HCT116 (cell line): Measurements from ENCODE around the gene ZNF605. TPM values are rescaled to one million over a fixed set of nuclear protein-coding genes. Genes with fewer than 3 reads are reported as not detected.

Source experiments
- ATAC-seq: fragments of 200-7000 bp; cut with Tn5 transposase; 2 replicates; pipeline ENCODE4 v1.9.1; 2020; ENCODE audit warnings: mild to moderate bottlenecking, moderate library complexity
- BruUV-seq: library from RNA; stranded (reverse); fragments of 400-500 nt; replicated peaks from 2 replicates; lab custom pipeline; 2021; lab: Mats Ljungman, UMichigan
- CTCF ChIA-PET: fragments of 300-600 bp; sonication (Branson Sonifier 250); formaldehyde crosslinking; loops from one replicate; lab custom pipeline; 2021; ENCODE audit warnings: antibody characterized with exemption; lab: Charles Lee
- POLR2A ChIA-PET: fragments of 300-600, 350-600 bp; sonication (Branson Sonifier 250); formaldehyde crosslinking; loops from one replicate; lab custom pipeline; 2021; ENCODE audit warnings: antibody characterized with exemption; lab: Charles Lee
- RAD21 ChIA-PET, 2 experiments: fragments of 300-600 bp; sonication (Branson Sonifier 250); formaldehyde crosslinking; loops; one replicate each; lab custom pipeline; 2023; ENCODE audit warnings: low total read pairs in 2 of 2; ENCODE audit not compliant: uncharacterized antibody in 2 of 2, unreplicated experiment in 2 of 2, low non-redundant PET in 1 of 2; lab: Charles Lee
- DNase-seq: peaks from one replicate; pipeline ENCODE4 v3.0.0-alpha.2; 2010; ENCODE audit warnings: low read depth, low spot score
- H2AFZ ChIP-seq: fragments of 200-600 bp; shearing (Covaris generic), sonication (generic); 2 replicates; pipeline ENCODE4 v1.6.1; 2017; ENCODE audit warnings: low read depth, mixed run types, mixed read lengths, antibody characterized with exemption, low read length; ENCODE audit not compliant: poor library complexity, severe bottlenecking
- H3K27ac ChIP-seq: 2 replicates; pipeline ENCODE4 v1.5.1; 2012; ENCODE audit warnings: low read depth, low read length
- H3K27me3 ChIP-seq: fragments of 200-600 bp; sonication (generic); 2 replicates; pipeline ENCODE4 v1.6.1; 2016; ENCODE audit warnings: mixed run types, low read length, mixed read lengths; ENCODE audit not compliant: insufficient read depth
- H3K36me3 ChIP-seq, 2 experiments: fragments of 200-500 bp in 1 of 2; fragments of 200-600 bp in 1 of 2; sonication (Bioruptor generic) in 1 of 2; sonication (generic) in 1 of 2; 2 replicates each; pipeline versions ENCODE4 v1.5.1 to v1.6.1; 2014 to 2016; ENCODE audit warnings: low read length in 2 of 2, inconsistent platforms in 1 of 2, mixed read lengths in 1 of 2, mixed run types in 1 of 2; ENCODE audit not compliant: insufficient read depth in 2 of 2, control insufficient read depth in 1 of 2
- H3K4me1 ChIP-seq, 2 experiments: fragments of 200-600 bp in 1 of 2; sonication (generic) in 1 of 2; 2 replicates each; pipeline versions ENCODE4 v1.5.1 to v1.6.1; 2012 to 2017; ENCODE audit warnings: low read length in 2 of 2, inconsistent platforms in 1 of 2, mild to moderate bottlenecking in 1 of 2, mixed read lengths in 1 of 2, mixed run types in 1 of 2, moderate library complexity in 1 of 2; ENCODE audit not compliant: insufficient read depth in 2 of 2, control insufficient read depth in 1 of 2
- H3K4me2 ChIP-seq: fragments of 200-600 bp; sonication (generic); 2 replicates; pipeline ENCODE4 v1.6.1; 2017; ENCODE audit warnings: mixed run types, low read length, mixed read lengths
- H3K4me3 ChIP-seq, 2 experiments: fragments of 200-600 bp in 1 of 2; sonication (generic) in 1 of 2; replicated peaks in 1 of 2; 2 replicates each; pipeline ENCODE4 v1.5.1; 2011 to 2016; ENCODE audit warnings: low read length in 2 of 2, control low read depth in 1 of 2, low read depth in 1 of 2, mild to moderate bottlenecking in 1 of 2, mixed read lengths in 1 of 2, mixed run types in 1 of 2
- H3K79me2 ChIP-seq: fragments of 200-600 bp; sonication (generic); 2 replicates; pipeline ENCODE4 v1.6.1; 2017; ENCODE audit warnings: mild to moderate bottlenecking, mixed run types, low read length, moderate library complexity, mixed read lengths; ENCODE audit not compliant: insufficient read depth
- H3K9ac ChIP-seq: fragments of 200-600 bp; sonication (generic); 2 replicates; pipeline ENCODE4 v1.6.1; 2016; ENCODE audit warnings: low read length, mixed read lengths
- H3K9me2 ChIP-seq: fragments of 200-600 bp; sonication (generic), shearing (Covaris generic); 2 replicates; pipeline ENCODE4 v1.6.1; 2017; ENCODE audit warnings: mixed run types, mild to moderate bottlenecking, moderate library complexity; ENCODE audit not compliant: insufficient read depth
- H3K9me3 ChIP-seq, 2 experiments: fragments of 200-500 bp in 1 of 2; fragments of 200-600 bp in 1 of 2; sonication (Bioruptor generic) in 1 of 2; sonication (generic) in 1 of 2; 2 replicates each; pipeline ENCODE4 v1.6.1; 2014 to 2017; ENCODE audit warnings: low read length in 2 of 2, mixed read lengths in 2 of 2, inconsistent platforms in 1 of 2, low read depth in 1 of 2, mild to moderate bottlenecking in 1 of 2, mixed run types in 1 of 2, moderate library complexity in 1 of 2; ENCODE audit not compliant: control insufficient read depth in 1 of 2, insufficient read depth in 1 of 2
- H4K20me1 ChIP-seq: fragments of 200-600 bp; sonication (generic), shearing (Covaris generic); 2 replicates; pipeline ENCODE4 v1.6.1; 2017; ENCODE audit warnings: mixed run types, mild to moderate bottlenecking, moderate library complexity; ENCODE audit not compliant: insufficient read depth
- CEBPB ChIP-seq: IDR thresholded peaks from 2 replicates; pipeline ENCODE4 v1.6.1; 2012; ENCODE audit warnings: low read depth
- EGR1 ChIP-seq: IDR thresholded peaks from 2 replicates; pipeline ENCODE4 v1.6.1; 2012; ENCODE audit warnings: low read depth
- ELF1 ChIP-seq: IDR thresholded peaks from 2 replicates; pipeline ENCODE4 v1.6.1; 2012; ENCODE audit warnings: low read depth, borderline replicate concordance
- EZH2 ChIP-seq: fragments of 200-600 bp; sonication (generic); IDR thresholded peaks from 2 replicates; pipeline ENCODE4 v1.6.1; 2017; ENCODE audit warnings: antibody characterized with exemption, mixed run types
- EZH2phosphoT487 ChIP-seq: fragments of 200-600 bp; IDR thresholded peaks from 2 replicates; pipeline ENCODE4 v1.6.1; 2018; ENCODE audit warnings: antibody characterized with exemption, borderline replicate concordance
- FOSL1 ChIP-seq: IDR thresholded peaks from 2 replicates; pipeline ENCODE4 v1.6.1; 2012; ENCODE audit warnings: low read depth
- JUND ChIP-seq: IDR thresholded peaks from 2 replicates; pipeline ENCODE4 v1.6.1; 2012
- POLR2A ChIP-seq: IDR thresholded peaks from 2 replicates; pipeline ENCODE4 v1.7.0; 2011; ENCODE audit warnings: borderline replicate concordance; ENCODE audit not compliant: insufficient read depth, insufficient read length; ENCODE audit errors: extremely low read depth
- POLR2AphosphoS5 ChIP-seq: IDR thresholded peaks from 2 replicates; pipeline ENCODE4 v1.6.1; 2011; ENCODE audit warnings: mild to moderate bottlenecking, low read depth, low read length, moderate library complexity
- RAD21 ChIP-seq: IDR thresholded peaks from 2 replicates; pipeline ENCODE4 v1.6.1; 2012; ENCODE audit warnings: low read depth, mild to moderate bottlenecking
- REST ChIP-seq: IDR thresholded peaks from 2 replicates; pipeline ENCODE4 v1.6.1; 2012; ENCODE audit warnings: low read depth
- SIN3A ChIP-seq: IDR thresholded peaks from 2 replicates; pipeline ENCODE4 v1.6.1; 2012; ENCODE audit warnings: low read depth
- SP1 ChIP-seq: IDR thresholded peaks from 2 replicates; pipeline ENCODE4 v1.6.1; 2012; ENCODE audit warnings: low read depth
- SRF ChIP-seq: IDR thresholded peaks from 2 replicates; pipeline ENCODE4 v1.6.1; 2012; ENCODE audit warnings: low read depth
- TCF7L2 ChIP-seq: IDR thresholded peaks from 2 replicates; pipeline ENCODE4 v1.7.0; 2011; ENCODE audit warnings: borderline replicate concordance, inconsistent platforms; ENCODE audit not compliant: insufficient read depth, insufficient read length; ENCODE audit errors: extremely low read depth
- YY1 ChIP-seq: IDR thresholded peaks from 2 replicates; pipeline ENCODE4 v1.6.1; 2011; ENCODE audit warnings: low read length, low read depth, moderate library complexity, mild to moderate bottlenecking; ENCODE audit not compliant: insufficient replicate concordance; ENCODE audit errors: extremely low read depth
- ZBTB33 ChIP-seq: IDR thresholded peaks from 2 replicates; pipeline ENCODE4 v1.6.1; 2011; ENCODE audit warnings: mild to moderate bottlenecking, low read length, moderate library complexity; ENCODE audit not compliant: insufficient replicate concordance; ENCODE audit errors: extremely low read depth
- ZFX ChIP-seq: fragments of 450-650 bp; IDR thresholded peaks from 2 replicates; pipeline ENCODE4 v1.6.1; 2017
- ZNF274 ChIP-seq: fragments of 200-500 bp; sonication (Bioruptor generic); IDR thresholded peaks from 2 replicates; pipeline ENCODE4 v1.6.1; 2014; ENCODE audit warnings: mild to moderate bottlenecking, low read depth, low read length, inconsistent platforms
- intact Hi-C: fragments of 100-400 bp; cut with micrococcal nuclease; formaldehyde crosslinking; loops from 2 replicates; pipeline ENCODE4 v1.10.0; 2022
- total RNA-seq: library from RNA; stranded (reverse); gene quantifications from one replicate; pipeline ENCODE4 v1.2.1, GENCODE V29; 2021; ENCODE audit not compliant: unreplicated experiment

The ZNF605 gene
- total RNA-seq, 1 experiment from 2014 or later, result 0.02 TPM

- H3K9me2 ChIP-seq, result no peaks in the 10 kb centered on the region
- ChIA-PET POLR2A (no interaction called here), CTCF (no interaction called here), RAD21 (no interaction called here)
- no TSS peak for BruUV-seq
- no peak overlapping the region for H3K4me3 ChIP-seq
- H3K9me3 ChIP-seq, result peaks cover under 1 to 6% of the 10 kb centered on the region in 2 experiments; a peak in 2 of 4 replicates
- DNase-seq (no peak), ATAC-seq (no peak)
- no peak overlapping the region for H3K9ac ChIP-seq
- intact Hi-C loops, result no loop called here
- H3K36me3 ChIP-seq, result no peaks in the 10 kb centered on the region
- no peaks in the 10 kb centered on the region for H3K4me1 ChIP-seq
- H3K79me2 ChIP-seq, result no peaks in the 10 kb centered on the region
- H3K27ac ChIP-seq, result no peak overlapping the region
- H4K20me1 ChIP-seq, result no peaks in the 10 kb centered on the region
- no peak overlapping the region for H2AFZ ChIP-seq
- H3K4me2 ChIP-seq, result no peak overlapping the region
- TF ChIP-seq ZBTB33 (no peak), YY1 (no peak), SRF (no peak), EZH2 (no peak), EGR1 (no peak), EZH2phosphoT487 (no peak), SIN3A (no peak), ELF1 (no peak), RAD21 (no peak), POLR2AphosphoS5 (no peak), CEBPB (no peak), ZFX (no peak), SP1 (no peak), TCF7L2 (no peak), REST (no peak), POLR2A (no peak), FOSL1 (no peak), JUND (no peak), ZNF274 (no peak)
- H3K27me3 ChIP-seq, result no peaks in the 10 kb centered on the region
Observed at GRCh38 chr12:132966676-132967415, 10.7 kb upstream of the ZNF605 start.
